DMS 273 (cell line): ENCODE measurements around the gene TROAP.
"Not testable (repeated sequence)": the region's sequence is repeated elsewhere in the genome, so short reads cannot be mapped to it uniquely, and the experiment has no call there.

Experiments
- DNase-seq: peaks from one replicate; lab custom pipeline; 2025; ENCODE audit not compliant: unreplicated experiment; lab: John Stamatoyannopoulos, UW

The TROAP gene

DNA sequence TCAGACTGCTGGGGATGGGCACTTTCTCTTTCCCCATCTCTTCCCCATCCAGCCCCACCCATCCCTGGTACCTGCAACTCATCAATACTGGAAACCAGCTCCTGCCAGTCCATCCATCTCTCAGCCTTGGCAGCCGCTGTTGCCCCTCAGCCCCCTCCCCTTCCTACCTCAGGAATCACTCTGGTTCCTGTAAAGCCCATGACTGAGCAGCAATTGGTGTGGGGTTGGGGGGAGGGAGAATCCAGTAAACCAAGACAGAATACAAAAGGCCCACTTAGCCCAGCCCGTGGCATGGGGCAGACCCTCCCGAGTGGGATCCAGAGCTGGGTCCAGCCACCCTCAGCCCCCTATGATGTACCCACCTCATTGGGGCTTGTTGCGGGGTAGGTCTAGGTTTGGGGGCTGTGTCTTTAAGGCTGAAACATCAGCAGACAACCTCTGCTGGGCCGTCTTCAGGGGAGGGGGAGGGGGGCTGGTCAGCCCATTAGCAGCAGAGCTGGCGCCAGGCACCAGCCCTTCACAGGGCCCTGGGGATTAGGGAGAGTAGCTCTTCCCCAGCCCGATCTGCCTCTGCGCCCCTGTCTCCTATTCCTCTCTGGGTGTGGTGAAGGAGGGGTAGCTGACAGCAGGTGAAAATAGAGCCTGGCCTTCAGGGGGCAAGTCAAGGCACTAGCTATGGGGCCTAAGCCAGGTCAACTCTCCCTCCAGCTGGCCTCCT lies 28.8 kb upstream of the TROAP start:
- DNase-seq, result peak; percentile 40

DNA sequence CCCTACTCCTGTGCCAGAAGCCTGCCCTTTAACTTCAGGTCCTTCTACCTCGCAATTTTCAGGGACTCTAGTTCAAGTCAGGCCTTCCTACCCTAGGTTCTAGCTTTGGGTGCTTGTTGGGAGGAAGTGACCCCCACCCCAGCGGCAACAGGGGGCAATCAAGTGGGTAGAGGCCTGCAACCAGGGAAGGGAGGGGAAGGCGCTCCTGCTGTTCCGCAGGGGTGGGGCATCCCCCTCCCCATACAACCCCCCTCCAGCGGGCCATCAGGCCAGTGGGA lies 28.3 kb upstream of the TROAP start:
- no peak for DNase-seq

DNA sequence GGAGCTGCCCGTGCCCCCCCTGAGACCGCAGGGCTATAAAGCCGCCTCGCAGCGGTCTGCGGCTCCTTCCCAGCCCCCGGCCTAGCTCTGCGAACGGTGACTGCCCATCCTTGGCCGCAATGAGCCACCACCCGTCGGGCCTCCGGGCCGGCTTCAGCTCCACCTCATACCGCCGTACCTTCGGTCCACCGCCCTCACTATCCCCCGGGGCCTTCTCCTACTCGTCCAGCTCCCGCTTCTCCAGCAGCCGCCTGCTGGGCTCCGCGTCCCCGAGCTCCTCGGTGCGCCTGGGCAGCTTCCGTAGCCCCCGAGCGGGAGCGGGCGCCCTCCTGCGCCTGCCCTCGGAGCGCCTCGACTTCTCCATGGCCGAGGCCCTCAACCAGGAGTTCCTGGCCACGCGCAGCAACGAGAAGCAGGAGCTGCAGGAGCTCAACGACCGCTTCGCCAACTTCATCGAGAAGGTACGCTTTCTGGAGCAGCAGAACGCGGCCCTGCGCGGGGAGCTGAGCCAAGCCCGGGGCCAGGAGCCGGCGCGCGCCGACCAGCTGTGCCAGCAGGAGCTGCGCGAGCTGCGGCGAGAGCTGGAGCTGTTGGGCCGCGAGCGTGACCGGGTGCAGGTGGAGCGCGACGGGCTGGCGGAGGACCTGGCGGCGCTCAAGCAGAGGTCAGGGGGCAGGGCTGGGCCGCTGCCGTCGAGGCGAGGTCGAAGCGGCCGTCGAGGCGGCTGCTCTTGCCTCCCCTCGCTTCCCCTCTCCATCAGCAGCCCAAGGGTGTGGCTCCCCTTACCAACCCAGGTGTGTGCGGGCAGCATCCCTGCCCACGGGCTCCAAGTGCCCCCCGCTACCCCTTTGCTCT lies 27.7 kb upstream of the TROAP start, which contains the start of gene PRPH:
Gene PRPH (plus strand): TSS at position 66 of the 855 bp plus-strand sequence. CDS start 54 bp downstream, at position 120.
- DNase-seq, result no peak

DNA sequence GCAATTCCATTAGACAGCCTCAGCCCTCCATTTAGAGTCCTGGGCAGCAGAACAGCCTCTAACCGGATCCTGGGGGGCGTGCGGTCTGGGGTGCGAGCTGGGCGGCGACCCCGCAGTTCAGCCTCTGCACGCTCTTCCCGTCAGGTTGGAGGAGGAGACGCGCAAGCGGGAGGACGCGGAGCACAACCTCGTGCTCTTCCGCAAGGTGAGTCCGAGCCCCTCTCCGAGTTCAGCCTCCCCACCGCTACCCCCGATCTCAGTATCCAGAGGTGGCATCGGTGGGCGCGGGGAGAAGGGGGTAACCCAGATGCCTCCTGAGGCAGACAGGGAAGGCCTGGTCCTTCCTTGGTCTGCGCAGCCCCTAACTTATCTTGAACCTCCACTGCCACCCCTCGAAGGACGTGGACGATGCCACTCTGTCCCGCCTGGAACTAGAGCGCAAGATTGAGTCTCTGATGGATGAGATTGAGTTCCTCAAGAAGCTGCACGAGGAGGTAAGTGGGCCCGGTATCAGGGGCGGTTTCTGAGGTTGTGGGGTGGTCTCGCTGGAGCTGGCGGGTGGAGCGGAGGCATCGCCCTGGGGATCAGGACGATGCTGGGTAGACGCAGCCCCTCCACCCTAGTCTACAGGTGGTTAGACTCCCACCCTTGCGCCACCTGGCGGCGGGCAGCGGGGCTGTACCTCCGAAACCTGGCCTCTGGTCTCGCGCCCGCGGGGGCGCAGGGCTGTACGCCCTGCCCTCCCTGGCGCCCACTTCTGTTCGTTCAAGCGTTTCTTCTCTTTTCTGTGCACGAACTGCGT lies 26.8 kb upstream of the TROAP start:
- peak; percentile 45 for DNase-seq

DNA sequence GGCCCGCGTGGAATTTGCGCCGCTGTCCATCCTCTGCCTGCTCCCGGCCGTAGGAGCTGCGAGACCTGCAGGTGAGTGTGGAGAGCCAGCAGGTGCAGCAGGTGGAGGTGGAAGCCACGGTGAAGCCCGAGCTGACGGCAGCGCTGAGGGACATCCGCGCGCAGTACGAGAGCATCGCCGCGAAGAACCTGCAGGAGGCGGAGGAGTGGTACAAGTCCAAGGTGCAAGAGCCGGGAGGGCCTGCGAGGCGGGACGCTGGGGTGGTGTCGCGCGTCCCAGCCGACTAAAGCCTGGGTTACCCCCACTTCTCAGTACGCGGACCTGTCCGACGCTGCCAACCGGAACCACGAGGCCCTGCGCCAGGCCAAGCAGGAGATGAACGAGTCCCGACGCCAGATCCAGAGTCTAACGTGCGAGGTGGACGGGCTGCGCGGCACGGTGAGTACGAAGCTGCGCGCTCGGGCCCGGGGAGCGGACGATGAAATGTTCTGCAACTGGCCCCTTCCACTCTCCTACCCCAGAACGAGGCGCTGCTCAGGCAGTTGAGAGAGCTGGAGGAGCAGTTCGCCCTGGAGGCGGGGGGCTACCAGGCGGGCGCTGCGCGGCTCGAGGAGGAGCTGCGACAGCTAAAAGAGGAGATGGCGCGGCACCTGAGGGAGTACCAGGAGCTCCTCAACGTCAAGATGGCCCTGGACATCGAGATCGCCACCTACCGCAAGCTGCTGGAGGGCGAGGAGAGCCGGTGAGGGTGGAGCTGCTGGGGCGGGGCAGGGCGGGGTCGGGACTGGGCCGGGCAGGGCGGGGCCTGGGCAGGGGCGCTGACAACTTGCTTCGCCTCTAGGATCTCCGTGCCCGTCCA lies 26.0 kb upstream of the TROAP start:
- DNase-seq, result peak; percentile 75

DNA sequence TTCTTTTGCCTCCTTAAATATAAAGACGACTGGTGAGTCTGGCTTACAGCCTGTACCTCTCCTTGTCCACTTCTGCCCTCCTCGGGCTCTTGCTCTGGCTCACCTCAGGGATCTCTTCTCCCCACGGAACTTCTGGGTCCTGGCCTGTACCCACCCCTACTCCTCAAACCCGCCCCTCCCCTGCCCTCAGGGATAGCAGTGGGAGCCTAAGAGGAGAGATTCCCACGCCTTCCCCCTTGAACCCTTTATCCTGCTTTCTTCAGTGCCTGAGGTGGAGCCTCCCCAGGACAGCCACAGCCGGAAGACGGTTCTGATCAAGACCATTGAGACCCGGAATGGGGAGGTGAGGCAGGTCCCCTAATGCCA lies 25.4 kb upstream of the TROAP start:
- no peak for DNase-seq

DNA sequence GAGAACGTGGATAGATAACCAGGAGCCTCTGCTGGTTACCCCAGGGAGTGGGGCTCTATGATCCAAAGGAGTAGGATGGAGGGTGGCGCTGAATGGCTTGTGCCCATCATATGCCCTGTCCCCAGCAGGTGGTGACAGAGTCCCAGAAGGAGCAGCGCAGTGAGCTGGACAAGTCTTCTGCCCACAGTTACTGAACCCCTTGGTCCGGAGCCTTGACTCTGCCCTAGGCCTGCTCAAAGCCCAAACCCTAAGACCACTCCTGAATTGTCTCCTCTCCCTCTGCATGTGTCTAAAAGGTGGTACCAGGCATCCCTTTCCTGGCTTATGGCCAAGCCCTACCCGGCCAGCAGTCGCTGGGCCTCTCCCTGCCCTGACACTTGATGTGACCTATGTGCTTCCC lies 24.9 kb upstream of the TROAP start:
- no peak for DNase-seq

DNA sequence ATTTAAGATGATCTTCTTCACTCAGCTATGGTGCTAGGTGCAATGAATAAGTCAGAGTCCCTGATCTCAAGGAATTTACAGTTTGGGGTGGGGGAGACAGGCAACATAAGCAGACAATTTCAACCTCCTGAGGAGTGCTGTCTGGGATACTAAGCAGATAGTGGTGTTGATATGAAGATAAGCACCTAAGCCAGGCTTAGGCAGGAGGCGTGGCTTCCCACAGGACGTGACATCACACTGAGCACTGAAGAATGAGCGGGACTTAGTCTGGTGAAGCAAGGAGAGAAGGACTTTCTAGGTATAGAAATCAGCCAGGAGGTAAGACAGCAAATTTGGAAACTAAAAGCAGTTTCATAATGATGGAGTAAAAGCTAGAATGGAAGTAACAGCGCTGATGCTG lies 21.3 kb upstream of the TROAP start:
- DNase-seq, result no peak

DNA sequence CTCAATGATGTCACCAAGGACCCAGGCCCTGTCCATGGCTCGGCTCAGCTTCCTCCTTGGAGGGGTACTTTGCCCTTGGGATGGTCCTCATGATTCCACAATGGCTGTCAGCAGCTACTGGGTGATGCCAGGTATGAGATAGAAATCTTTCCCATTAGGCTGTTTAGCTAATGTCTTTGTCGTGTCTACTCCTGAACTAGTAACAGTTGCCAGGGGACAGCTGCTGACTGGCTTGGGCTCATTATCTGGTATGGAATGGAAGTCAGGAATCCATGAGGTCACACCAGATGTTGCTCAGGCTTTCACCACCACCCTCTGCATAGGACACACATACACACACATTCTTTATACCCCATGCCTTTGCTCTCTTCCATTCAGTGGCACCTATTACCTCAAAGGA lies 18.9 kb upstream of the TROAP start:
- DNase-seq, result peak; percentile 70

DNA sequence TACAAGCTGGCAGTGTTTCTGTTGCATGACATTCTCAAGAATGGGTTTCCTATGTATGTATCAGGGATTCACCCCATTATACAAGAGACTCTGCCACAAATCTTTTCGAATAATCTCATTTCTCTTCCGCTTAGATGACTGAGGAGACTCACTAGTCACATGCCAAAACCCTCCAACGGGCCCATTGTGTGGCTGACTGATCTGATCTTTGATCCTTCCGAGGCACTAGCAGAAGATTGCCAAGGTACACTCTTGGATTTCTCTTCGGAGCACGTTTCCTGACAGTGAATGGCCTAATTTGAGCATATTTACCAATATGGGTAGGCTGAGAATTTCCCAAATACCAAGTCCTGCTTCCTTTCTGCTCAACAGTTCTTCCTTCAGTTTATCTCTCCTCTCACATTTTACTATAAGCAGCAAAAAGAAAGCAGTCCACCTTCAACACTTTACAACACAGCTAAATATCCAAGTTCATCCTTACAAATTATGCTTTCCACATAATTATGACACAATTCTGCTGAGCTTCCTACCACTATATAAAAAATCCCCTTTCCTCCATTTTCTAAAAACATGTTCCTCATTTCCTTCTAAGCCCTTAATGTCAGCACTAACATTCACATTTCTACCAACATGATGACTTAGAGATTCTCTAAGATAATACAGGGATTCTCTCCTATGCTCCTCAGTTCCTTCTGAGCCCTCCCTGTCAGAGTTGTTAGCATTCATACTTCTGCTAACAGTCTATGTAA lies 17.1 kb upstream of the TROAP start:
- DNase-seq, result no peak

DNA sequence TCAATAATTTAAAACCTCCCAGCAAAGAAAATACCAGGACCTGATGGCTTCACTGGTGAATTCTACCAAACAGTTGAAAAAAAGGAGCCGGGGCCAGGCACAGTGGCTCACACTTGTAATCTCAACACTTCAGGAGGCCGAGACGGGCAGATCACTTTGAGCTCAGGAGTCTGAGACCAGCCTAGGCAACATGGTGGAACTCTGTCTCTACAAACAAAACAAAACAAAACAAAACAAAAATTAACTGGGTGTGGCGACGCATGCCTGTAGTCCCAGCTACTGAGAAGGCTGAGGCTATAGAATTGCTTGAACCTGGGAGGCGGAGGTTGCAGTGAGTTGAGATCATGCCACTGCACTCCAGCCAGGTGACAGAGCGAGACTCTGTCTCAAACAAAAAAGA lies 13.7 kb upstream of the TROAP start:
- no peak for DNase-seq

DNA sequence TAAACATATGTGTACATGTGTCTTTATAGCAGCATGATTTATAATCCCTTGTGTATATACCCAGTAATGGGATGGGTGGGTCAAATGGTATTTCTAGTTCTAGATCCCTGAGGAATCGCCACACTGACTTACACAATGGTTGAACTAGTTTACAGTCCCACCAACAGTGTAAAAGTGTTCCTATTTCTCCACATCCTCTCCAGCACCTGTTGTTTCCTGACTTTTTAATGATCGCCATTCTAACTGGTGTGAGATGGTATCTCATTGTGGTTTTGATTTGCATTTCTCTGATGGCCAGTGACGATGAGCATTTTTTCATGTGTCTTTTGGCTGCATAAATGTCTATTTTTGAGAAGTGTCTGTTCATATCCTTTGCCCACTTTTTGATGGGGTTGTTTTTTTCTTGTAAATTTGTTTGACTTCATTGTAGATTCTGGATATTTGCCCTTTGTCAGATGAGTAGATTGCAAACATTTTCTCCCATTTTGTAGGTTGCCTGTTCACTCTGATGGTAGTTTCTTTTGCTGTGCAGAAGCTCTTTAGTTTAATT lies 12.5 kb upstream of the TROAP start:
- not testable (repeated sequence) for DNase-seq

DNA sequence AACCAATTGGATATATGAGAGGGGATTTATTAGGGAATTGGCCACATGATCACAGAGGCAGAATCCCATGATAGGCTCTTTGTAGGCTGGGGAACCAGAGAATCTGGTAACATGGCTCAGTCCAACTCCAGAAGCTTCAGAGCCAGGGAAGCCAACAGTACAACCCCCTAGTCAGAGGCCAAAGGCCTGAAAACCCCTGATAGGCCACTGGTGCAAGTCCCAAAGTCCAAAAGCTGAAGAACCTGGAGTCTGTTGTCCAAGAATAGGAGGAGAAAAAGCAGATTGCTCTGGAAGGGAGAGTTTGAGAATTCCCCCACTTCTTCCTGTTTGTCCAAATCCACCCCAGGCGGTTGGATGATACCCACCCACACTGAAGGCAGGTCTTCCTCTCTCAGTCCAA lies 8.2 kb upstream of the TROAP start:
- no peak for DNase-seq

DNA sequence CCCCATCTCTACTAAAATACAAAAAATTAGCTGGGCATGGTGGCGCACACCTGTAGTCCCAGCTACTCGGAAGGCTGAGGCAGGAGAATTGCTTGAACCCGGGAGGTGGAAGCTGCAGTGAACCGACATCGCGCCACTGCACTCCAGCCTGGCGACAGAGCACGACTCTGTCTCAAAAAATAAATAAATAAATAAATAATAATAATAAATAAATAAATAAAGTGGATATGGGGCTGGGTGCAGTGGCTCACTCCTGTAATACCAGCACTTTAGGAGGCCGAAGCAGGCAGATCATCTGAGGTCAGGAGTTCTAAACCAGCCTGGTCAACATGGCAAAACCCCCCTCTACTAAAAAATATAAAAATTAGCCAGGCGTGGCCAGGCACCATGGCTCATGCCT lies 5.9 kb upstream of the TROAP start:
- not testable (repeated sequence) for DNase-seq

DNA sequence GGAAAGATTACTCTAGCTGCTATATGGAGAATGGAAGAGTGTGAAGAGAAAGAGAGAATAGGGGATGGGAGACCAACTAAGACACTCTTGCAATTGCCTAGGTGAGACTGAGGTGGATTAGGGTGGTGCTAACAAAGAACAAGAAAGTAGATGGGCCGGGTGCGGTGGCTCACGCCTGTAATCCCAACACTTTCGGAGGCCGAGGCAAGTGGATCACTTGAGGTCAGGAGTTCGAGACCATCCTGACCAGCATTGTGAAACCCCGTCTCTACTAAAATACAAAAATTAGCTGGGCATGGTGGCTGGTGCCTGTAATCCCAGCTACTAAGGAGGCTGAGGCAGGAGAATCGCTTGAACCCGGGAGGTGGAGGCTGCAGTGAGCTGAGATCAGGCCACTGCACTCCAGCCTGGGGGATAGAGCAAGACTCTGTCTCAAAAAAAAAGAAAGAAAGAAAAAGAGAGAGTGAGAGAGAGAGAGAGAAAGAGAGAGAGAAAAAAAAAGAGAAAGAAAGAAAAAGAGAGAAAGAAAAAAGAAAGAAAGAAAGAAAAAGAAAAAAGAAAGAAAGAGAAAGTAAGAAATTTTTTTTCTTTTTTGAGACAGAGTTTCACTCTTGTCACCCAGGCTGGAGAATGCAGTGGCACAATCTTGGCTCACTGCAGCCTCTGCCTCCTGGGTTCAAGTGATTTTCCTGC lies 2.5 kb upstream of the TROAP start:
- DNase-seq, result not testable (repeated sequence)

DNA sequence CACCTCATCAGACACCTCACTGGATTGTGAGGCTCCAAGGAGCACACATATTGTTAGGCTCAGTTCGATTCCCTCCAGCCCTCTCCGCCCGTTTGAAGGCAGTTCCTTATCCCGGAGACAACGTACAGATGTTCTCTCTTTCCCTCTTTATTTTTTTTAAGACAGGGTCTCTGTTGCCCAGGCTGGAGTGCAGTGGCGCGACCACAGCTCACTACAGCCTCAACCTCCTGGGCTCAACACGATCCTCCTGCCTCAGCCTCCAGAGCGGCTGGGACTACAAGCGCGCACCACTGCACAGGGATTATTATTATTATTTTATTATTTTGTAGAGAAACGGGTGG lies 718 bp upstream of the TROAP start:
- no peak for DNase-seq

DNA sequence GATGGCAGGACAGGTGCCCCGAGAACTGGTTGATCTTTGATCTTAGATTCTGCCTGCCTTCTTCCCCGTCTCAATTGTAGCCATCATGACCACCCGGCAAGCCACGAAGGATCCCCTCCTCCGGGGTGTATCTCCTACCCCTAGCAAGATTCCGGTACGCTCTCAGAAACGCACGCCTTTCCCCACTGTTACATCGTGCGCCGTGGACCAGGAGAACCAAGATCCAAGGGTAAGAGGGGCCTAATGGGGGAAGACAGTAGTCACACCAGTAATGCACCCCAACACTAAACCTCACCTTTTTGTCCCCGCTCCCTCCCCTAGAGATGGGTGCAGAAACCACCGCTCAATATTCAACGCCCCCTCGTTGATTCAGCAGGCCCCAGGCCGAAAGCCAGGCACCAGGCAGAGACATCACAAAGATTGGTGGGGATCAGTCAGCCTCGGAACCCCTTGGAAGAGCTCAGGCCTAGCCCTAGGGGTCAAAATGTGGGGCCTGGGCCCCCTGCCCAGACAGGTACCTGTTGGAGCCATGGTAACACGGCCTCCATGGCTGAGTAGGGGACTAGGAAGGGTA lies 556 bp downstream of the TROAP start:
- no peak for DNase-seq

DNA sequence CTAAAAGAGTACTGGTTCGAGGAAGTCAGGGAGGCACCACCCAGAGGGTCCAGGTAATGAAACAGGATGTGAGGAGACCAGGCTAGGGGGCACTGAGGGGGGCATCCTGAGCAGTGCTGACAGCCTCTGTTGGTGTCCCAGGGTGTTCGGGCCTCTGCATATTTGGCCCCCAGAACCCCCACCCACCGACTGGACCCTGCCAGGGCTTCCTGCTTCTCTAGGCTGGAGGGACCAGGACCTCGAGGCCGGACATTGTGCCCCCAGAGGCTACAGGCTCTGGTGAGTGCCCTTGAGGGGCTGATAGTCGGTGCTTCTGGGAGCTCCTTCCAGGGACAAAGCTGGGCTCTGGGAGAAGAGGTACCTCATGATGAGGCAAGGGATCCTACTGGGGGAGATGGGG lies 2.6 kb downstream of the TROAP start:
- DNase-seq, result no peak

DNA sequence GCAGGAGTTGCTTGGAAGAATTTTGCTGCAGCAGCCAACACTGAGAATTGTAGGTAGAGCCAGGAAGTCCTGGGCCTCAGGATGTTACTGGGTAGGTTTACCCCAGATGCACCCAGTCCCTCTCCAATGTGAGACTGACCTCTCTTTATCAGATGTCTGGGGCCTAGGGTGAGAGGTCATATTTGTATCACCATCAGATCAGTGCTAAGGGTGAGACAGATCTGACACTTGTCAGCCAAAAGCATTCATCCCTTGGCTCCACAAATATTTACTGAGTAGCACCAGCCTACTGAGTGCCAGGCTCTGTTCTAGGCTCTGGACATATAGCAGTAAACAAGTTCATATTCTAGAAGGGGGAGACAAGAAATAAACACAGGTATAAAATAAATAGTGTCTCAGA lies 4.3 kb downstream of the TROAP start:
- DNase-seq, result no peak
